NCI-H2107 treated with DMSO at 0.1 percent for 48 hours (cell line): ENCODE measurements around the gene DIRAS1.

Source experiments
- DNase-seq: peaks from one replicate; lab custom pipeline; 2025; ENCODE audit not compliant: unreplicated experiment; lab: John Stamatoyannopoulos, UW

Gene DIRAS1

GRCh38 chr19:2755811-2756210, 34.6 kb upstream of the DIRAS1 start:
- no peak for DNase-seq

GRCh38 chr19:2755448-2755705, 34.2 kb upstream of the DIRAS1 start:
- DNase-seq: no peak

- no peak for DNase-seq
Observed at GRCh38 chr19:2754659-2755447, 33.7 kb upstream of the DIRAS1 start.

GRCh38 chr19:2751438-2751830, 30.3 kb upstream of the DIRAS1 start:
- DNase-seq: no peak

GRCh38 chr19:2750808-2751437, 29.8 kb upstream of the DIRAS1 start:
- DNase-seq: no peak

- no peak for DNase-seq
Observed at GRCh38 chr19:2747349-2747748, 26.2 kb upstream of the DIRAS1 start.

- no peak for DNase-seq
Observed at GRCh38 chr19:2744113-2744512, 22.9 kb upstream of the DIRAS1 start.

- no peak for DNase-seq
Observed at GRCh38 chr19:2743099-2743498, 21.9 kb upstream of the DIRAS1 start.

GRCh38 chr19:2740314-2740656, 19.1 kb upstream of the DIRAS1 start:
- no peak for DNase-seq

- peak; percentile 86 for DNase-seq
Observed at GRCh38 chr19:2739602-2740313, 18.6 kb upstream of the DIRAS1 start, which contains the start of gene SLC39A3. Gene SLC39A3 (minus strand): TSS chr19:2740017. CDS start chr19:2737257, 2,760 bp downstream.

- DNase-seq: no peak
Observed at GRCh38 chr19:2736550-2737190, 15.5 kb upstream of the DIRAS1 start.

- no peak for DNase-seq
Observed at GRCh38 chr19:2735374-2735773, 14.2 kb upstream of the DIRAS1 start.

- DNase-seq: no peak
Observed at GRCh38 chr19:2734589-2735288, 13.6 kb upstream of the DIRAS1 start.

GRCh38 chr19:2733930-2734588, 12.9 kb upstream of the DIRAS1 start:
- DNase-seq: no peak

GRCh38 chr19:2732883-2733282, 11.7 kb upstream of the DIRAS1 start:
- no peak for DNase-seq

GRCh38 chr19:2732157-2732725, 11.1 kb upstream of the DIRAS1 start:
- no peak for DNase-seq

GRCh38 chr19:2731181-2731995, 10.2 kb upstream of the DIRAS1 start:
- no peak for DNase-seq

- no peak for DNase-seq
Observed at GRCh38 chr19:2729943-2730818, 9.0 kb upstream of the DIRAS1 start.
